ENCODE measurements around the gene PSME2. TPM values are rescaled to one million over a fixed set of nuclear protein-coding genes. Genes with fewer than 3 reads are reported as not detected.

The PSME2 gene
- total and polyA plus RNA-seq, 7 donors, result 26.2 to 485 (median 43.5) TPM

DNA sequence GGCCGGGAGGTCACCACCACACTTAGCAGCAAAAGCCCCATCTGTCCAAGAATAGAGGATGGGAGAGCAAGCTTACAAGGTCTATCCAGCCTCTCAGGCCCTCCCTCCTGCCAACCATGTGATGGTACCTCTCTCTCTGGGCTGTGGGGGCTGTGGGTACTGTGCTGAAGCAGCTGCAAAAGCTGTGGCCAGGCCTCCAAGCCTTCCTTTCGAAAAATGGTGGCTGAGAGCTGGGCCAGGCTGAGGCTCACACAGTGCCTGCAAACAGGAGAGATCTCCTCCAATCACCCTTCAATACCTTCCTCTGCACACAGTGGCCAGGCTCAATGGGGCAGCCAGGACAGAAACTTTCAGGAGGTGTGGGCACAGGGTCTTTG is 41.1 kb upstream of the PSME2 start:
- WGBS, 2 donors, result 87 to 89% methylated on average over 2 of the region's 2 CpGs
- Histone ChIP-seq H3K9me3 (no peaks in the 10 kb centered on the region), H3K36me3 (peaks cover 0 to 65% (median 43%) of the 10 kb centered on the region in 4 donors), H3K27ac (peak overlapping the region in 2 of 4 donors; percentile 74 to 84), H3K27me3 (no peaks in the 10 kb centered on the region), H3K4me1 (peaks cover 0 to 22% (median 19%) of the 10 kb centered on the region in 4 donors), H3K4me3 (peak overlapping the region in 2 of 4 donors; percentile 58 to 66)
- TF ChIP-seq EP300 (IDR thresholded peaks at IDR 0.05) (no peak), POLR2AphosphoS5 (IDR thresholded peaks at IDR 0.05) (no peak), POLR2A (IDR thresholded peaks at IDR 0.05) (no peak)
- TF ChIP-seq, protein P1, sequence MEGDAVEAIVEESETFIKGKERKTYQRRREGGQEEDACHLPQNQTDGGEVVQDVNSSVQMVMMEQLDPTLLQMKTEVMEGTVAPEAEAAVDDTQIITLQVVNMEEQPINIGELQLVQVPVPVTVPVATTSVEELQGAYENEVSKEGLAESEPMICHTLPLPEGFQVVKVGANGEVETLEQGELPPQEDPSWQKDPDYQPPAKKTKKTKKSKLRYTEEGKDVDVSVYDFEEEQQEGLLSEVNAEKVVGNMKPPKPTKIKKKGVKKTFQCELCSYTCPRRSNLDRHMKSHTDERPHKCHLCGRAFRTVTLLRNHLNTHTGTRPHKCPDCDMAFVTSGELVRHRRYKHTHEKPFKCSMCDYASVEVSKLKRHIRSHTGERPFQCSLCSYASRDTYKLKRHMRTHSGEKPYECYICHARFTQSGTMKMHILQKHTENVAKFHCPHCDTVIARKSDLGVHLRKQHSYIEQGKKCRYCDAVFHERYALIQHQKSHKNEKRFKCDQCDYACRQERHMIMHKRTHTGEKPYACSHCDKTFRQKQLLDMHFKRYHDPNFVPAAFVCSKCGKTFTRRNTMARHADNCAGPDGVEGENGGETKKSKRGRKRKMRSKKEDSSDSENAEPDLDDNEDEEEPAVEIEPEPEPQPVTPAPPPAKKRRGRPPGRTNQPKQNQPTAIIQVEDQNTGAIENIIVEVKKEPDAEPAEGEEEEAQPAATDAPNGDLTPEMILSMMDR (IDR thresholded peaks at IDR 0.05), result no peak
- intact Hi-C loops (cut with DNase I), result no loop called here
- DNase-seq, result no peak

DNA sequence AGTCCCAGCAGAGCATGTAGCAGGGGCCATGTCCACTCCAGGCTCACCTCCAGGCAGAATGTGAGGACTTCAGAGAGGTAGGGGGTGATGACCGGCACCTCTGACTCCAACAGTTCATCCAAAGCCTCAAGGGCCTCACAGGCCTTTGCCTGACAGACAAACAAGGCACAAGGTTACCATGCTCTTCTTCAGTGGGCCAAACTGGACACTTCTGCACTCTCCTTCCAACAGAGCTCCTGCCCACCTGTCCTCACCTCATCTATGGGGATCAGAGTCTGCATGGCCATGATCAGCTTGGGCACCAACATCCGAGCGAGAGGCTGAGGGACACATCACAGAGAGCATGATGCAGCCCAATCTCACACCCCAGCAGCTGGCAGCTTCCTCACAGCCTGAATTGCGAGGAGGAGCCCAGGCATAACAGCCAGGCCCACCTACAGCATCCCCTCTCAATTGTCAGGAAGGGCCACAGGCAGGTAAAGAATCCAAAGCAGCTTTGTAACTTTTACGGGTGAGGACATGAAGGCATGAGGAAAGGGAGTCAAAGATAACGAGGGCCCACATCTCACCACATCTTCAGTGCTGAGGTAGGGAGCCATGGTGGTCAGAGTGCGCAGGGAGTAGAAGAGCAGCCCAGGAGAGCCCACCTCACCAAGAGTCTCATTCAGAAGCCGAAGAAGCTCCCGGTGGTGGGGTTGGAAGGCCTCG is 40.6 kb upstream of the PSME2 start:
- Histone ChIP-seq H3K27me3 (no peaks in the 10 kb centered on the region), H3K4me1 (peaks cover 0 to 22% (median 19%) of the 10 kb centered on the region in 4 donors), H3K27ac (no peak overlapping the region), H3K9me3 (no peaks in the 10 kb centered on the region), H3K36me3 (peaks cover 0 to 65% (median 40%) of the 10 kb centered on the region in 4 donors), H3K4me3 (no peak overlapping the region)
- DNase-seq, result no peak
- intact Hi-C loops (cut with DNase I), result no loop called here
- 94 to 95% methylated on average over 10 of the region's 10 CpGs for WGBS, 2 donors
- no peak for TF ChIP-seq EP300 (IDR thresholded peaks at IDR 0.05)
- TF ChIP-seq POLR2AphosphoS5 (IDR thresholded peaks at IDR 0.05), result no peak
- TF ChIP-seq, protein P1 (IDR thresholded peaks at IDR 0.05), result no peak

DNA sequence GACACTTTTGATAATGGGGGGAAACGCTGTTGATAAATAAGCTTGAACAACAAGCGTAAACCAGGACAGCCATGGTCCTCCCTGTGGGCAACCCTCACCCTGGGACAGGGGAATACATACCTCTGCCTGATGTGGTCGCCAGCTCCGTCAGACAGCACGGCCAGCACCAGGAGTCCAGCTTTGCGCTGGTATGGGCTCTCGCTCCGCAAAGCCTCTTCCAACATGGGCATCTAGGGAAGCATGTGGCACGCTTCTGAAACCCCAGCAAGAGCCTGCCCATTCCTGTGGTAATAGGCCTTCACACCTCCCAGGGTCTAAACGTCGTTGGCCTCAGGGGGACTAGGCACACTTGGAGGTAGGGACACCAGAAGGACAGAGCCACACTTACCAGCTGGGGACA is 39.3 kb upstream of the PSME2 start:
- TF ChIP-seq POLR2A (IDR thresholded peaks at IDR 0.05) (no peak), EP300 (IDR thresholded peaks at IDR 0.05) (no peak), POLR2AphosphoS5 (IDR thresholded peaks at IDR 0.05) (no peak)
- TF ChIP-seq, protein P1 (IDR thresholded peaks at IDR 0.05), result no peak
- Histone ChIP-seq H3K4me1 (peaks cover 0 to 24% (median 19%) of the 10 kb centered on the region in 4 donors), H3K4me3 (no peak overlapping the region), H3K36me3 (peaks cover 0 to 65% (median 36%) of the 10 kb centered on the region in 4 donors), H3K27me3 (no peaks in the 10 kb centered on the region), H3K9me3 (no peaks in the 10 kb centered on the region), H3K27ac (no peak overlapping the region)
- 95 to 96% methylated on average over 11 of the region's 11 CpGs for WGBS, 2 donors
- no peak for DNase-seq
- intact Hi-C loops (cut with DNase I), result no loop called here

DNA sequence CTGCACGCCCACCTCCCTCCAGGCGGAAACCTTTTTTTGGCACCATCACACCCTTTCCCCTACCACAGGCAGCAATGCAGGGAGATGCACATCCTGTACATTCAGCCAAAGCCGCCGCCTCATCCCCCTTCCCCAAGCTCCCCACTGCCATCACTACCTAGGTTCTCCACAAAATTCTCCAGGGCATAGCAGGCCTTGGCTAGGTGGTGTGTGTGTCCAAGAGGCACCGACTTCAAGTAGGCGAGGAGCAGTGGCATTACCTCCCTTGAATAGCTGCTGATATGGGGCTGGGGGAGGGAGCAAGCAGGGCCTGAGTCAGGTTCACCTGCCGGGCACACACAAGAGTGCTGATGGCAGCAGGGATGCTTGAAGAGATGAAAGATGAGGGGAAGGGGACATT is 38.6 kb upstream of the PSME2 start:
- H3K4me3 ChIP-seq, result no peak overlapping the region
- H3K4me1 ChIP-seq, result peaks cover 0 to 31% (median 26%) of the 10 kb centered on the region in 4 donors
- intact Hi-C loops (cut with DNase I), result no loop called here
- no peak overlapping the region for H3K27ac ChIP-seq
- DNase-seq, result no peak
- no peaks in the 10 kb centered on the region for H3K27me3 ChIP-seq
- H3K9me3 ChIP-seq, result no peaks in the 10 kb centered on the region
- TF ChIP-seq, protein P1 (IDR thresholded peaks at IDR 0.05), result no peak
- TF ChIP-seq POLR2AphosphoS5 (IDR thresholded peaks at IDR 0.05) (no peak), POLR2A (IDR thresholded peaks at IDR 0.05) (no peak), EP300 (IDR thresholded peaks at IDR 0.05) (no peak)
- 96 to 97% methylated on average over 7 of the region's 7 CpGs for WGBS, 2 donors
- H3K36me3 ChIP-seq, result peaks cover 0 to 65% (median 36%) of the 10 kb centered on the region in 4 donors
